Tibial nerve (tissue), 4 donors: ENCODE data around the gene TMEM239. TPM values are rescaled to one million over a fixed set of nuclear protein-coding genes. Genes with fewer than 3 reads are reported as not detected.

Experiments used
- DNase-seq, 2 donors: peaks; one replicate each; pipeline ENCODE4 v3.0.0-alpha.2; 2019; ENCODE audit warnings: low spot score in 2 of 2
- H3K27ac ChIP-seq, 4 donors: fragments of 200-600 bp; sonication (generic) in 3 of 4; one replicate each; pipeline ENCODE4 v1.5.1; 2017 to 2019; ENCODE audit warnings: mild to moderate bottlenecking in 1 of 4
- H3K27me3 ChIP-seq, 2 donors: fragments of 200-600 bp; sonication (generic) in 1 of 2; one replicate each; pipeline versions ENCODE4 v1.5.1 to v1.6.0; 2017 to 2019
- H3K36me3 ChIP-seq, 3 donors: fragments of 200-600 bp; sonication (generic); one replicate each; pipeline ENCODE4 v1.5.1; 2018 to 2019
- H3K4me1 ChIP-seq, 4 donors: fragments of 200-600 bp; sonication (generic) in 3 of 4; one replicate each; pipeline ENCODE4 v1.5.1; 2017 to 2019
- H3K4me3 ChIP-seq, 4 donors: fragments of 200-600 bp; sonication (generic) in 3 of 4; one replicate each; pipeline ENCODE4 v1.5.1; 2017 to 2019; ENCODE audit warnings: mild to moderate bottlenecking in 1 of 4, moderate library complexity in 1 of 4
- H3K9me3 ChIP-seq, 4 donors: fragments of 200-600 bp; sonication (generic) in 3 of 4; one replicate each; pipeline ENCODE4 v1.5.1; 2017 to 2019
- CTCF ChIP-seq, 5 experiments: fragments of 200-600 bp in 3 of 5; fragments of 450-650 bp in 2 of 5; sonication (generic) in 3 of 5; IDR thresholded peaks; one replicate each; pipeline ENCODE4 v1.5.1; 2016 to 2019; ENCODE audit warnings: antibody characterized with exemption in 5 of 5, mild to moderate bottlenecking in 3 of 5, moderate library complexity in 2 of 5
- EP300 ChIP-seq, 2 donors: sonication (generic); formaldehyde crosslinking; IDR thresholded peaks; one replicate each; pipeline ENCODE4 v1.6.1; 2017; ENCODE audit warnings: antibody characterized with exemption in 2 of 2, mild to moderate bottlenecking in 1 of 2
- POLR2A ChIP-seq, 2 donors: fragments of 450-650 bp; IDR thresholded peaks; one replicate each; pipeline ENCODE4 v1.6.1; 2017; ENCODE audit warnings: antibody characterized with exemption in 2 of 2, mild to moderate bottlenecking in 2 of 2, moderate library complexity in 2 of 2
- WGBS, 2 donors: methylation state at CpG; one replicate each; pipeline ENCODE4 v1.1.5; 2018; 5-methylcytosine and 5-hydroxymethylcytosine counted together
- total RNA-seq, 4 donors: library from RNA; depleted of rRNA; stranded (reverse); fragments of >200 nt; gene quantifications; one replicate each; pipeline ENCODE4 v1.1.0, GENCODE V29; 2016

The TMEM239 gene
- total RNA-seq, 4 donors from 2014 or later = not detected

- TF ChIP-seq EP300 (IDR thresholded peaks at IDR 0.05) (no peak), CTCF (IDR thresholded peaks at IDR 0.05) (no peak), POLR2A (IDR thresholded peaks at IDR 0.05) (no peak)
- no peaks in the 10 kb centered on the region for H3K9me3 ChIP-seq
- H3K27me3 ChIP-seq = no peaks in the 10 kb centered on the region
- WGBS, 2 donors = 86 to 91% methylated on average over 8 to 10 of the region's 10 CpGs
- no peak overlapping the region for H3K27ac ChIP-seq
- DNase-seq = no peak
- H3K4me1 ChIP-seq = peaks cover 0 to 7% (median 0%) of the 10 kb centered on the region in 4 donors
- peaks cover 0 to 18% (median 0%) of the 10 kb centered on the region in 3 donors for H3K36me3 ChIP-seq
- H3K4me3 ChIP-seq = no peak overlapping the region
These were observed 34.9 kb downstream of the TMEM239 start for GRCh38 chr20:2851086-2851485.

DNA sequence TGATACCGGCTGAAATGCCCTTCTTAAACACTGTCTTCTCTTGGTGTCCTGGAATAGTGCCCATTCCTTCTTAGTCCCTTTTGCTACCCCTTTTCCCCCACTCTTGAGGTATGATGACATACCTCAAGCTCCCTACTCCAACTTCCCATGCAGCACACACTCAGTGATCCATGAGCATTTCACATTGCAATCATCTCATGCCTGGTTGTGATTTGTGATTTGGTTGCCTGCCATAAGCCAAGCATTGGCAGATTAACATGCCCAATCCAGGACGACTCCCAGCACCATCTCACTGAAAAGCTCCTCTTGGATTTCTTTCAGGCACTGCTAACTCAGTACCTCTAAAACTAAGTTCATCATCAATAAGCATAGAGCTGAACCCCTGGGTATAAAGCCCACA is 42.4 kb downstream of the TMEM239 start:
- 91 to 92% methylated on average over 2 of the region's 2 CpGs for WGBS, 2 donors
- Histone ChIP-seq H3K27ac (no peak overlapping the region), H3K4me1 (no peaks in the 10 kb centered on the region), H3K4me3 (no peak overlapping the region), H3K36me3 (peaks cover 0 to 40% (median 4%) of the 10 kb centered on the region in 3 donors), H3K9me3 (no peaks in the 10 kb centered on the region), H3K27me3 (no peaks in the 10 kb centered on the region)
- DNase-seq = no peak
- TF ChIP-seq POLR2A (IDR thresholded peaks at IDR 0.05) (no peak), EP300 (IDR thresholded peaks at IDR 0.05) (no peak), CTCF (IDR thresholded peaks at IDR 0.05) (no peak)

- Histone ChIP-seq H3K4me1 (no peaks in the 10 kb centered on the region), H3K4me3 (no peak overlapping the region), H3K36me3 (peaks cover 4 to 49% (median 4%) of the 10 kb centered on the region in 3 donors), H3K27ac (no peak overlapping the region), H3K27me3 (no peaks in the 10 kb centered on the region), H3K9me3 (no peaks in the 10 kb centered on the region)
- 88 to 91% methylated on average over 4 of the region's 4 CpGs for WGBS, 2 donors
- TF ChIP-seq POLR2A (IDR thresholded peaks at IDR 0.05) = no peak
- TF ChIP-seq CTCF (IDR thresholded peaks at IDR 0.05) = no peak
- DNase-seq = no peak
These were observed 43.4 kb downstream of the TMEM239 start for GRCh38 chr20:2859330-2860121.

DNA sequence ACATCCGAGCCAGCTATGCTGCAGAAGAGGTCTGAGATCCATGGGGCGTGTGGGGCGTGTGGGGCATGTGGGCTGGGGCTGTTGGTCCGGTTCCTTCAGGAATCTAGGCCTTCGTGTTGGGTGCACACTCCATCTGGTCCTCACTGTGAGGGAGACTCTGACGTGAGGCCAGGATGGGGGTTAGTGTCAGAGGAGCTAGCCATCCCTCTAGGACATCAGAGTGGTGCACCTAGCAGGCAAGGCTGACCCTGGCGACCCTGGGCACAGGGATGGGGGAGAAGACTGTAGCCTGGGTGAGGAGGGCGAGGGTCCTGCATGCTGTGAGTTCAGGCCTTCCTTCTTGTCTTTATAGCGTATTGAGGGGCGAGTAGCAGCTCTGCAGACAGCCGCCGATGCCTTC is 48.5 kb downstream of the TMEM239 start:
- H3K4me3 ChIP-seq = no peak overlapping the region

More for the DNA sequence above, 48.5 kb downstream of the TMEM239 start:
- Histone ChIP-seq H3K27ac (no peak overlapping the region), H3K27me3 (no peaks in the 10 kb centered on the region), H3K4me1 (peaks cover 0 to 21% (median 0%) of the 10 kb centered on the region in 4 donors), H3K36me3 (peaks cover 4 to 78% (median 4%) of the 10 kb centered on the region in 3 donors), H3K9me3 (no peaks in the 10 kb centered on the region)
- no peak for DNase-seq
- WGBS, 2 donors = 92 to 96% methylated on average over 11 to 12 of the region's 12 CpGs
- TF ChIP-seq EP300 (IDR thresholded peaks at IDR 0.05) (no peak), CTCF (IDR thresholded peaks at IDR 0.05) (no peak), POLR2A (IDR thresholded peaks at IDR 0.05) (no peak)
